GM15510 (cell line): ENCODE results near the gene ZNF358.

Experiments used
- POLR2A ChIP-seq: IDR thresholded peaks from 3 replicates; pipeline ENCODE4 v1.6.1; 2011; ENCODE audit warnings: borderline replicate concordance; ENCODE audit not compliant: insufficient read length; ENCODE audit errors: extremely low read depth

The ZNF358 gene

GRCh38 chr19:7506385-7507328 is 9.2 kb upstream of the ZNF358 start:
- TF ChIP-seq POLR2A = no peak

- TF ChIP-seq POLR2A = no peak
Measured at GRCh38 chr19:7507884-7508283, 8.0 kb upstream of the ZNF358 start.

- TF ChIP-seq POLR2A = no peak
Measured at GRCh38 chr19:7509625-7510024, 6.3 kb upstream of the ZNF358 start.

GRCh38 chr19:7512400-7512851 is 3.5 kb upstream of the ZNF358 start:
- no peak for TF ChIP-seq POLR2A

- TF ChIP-seq POLR2A = no peak
Measured at GRCh38 chr19:7513809-7514642, 1.9 kb upstream of the ZNF358 start.

- no peak for TF ChIP-seq POLR2A
Measured at GRCh38 chr19:7515110-7515644, 726 bp upstream of the ZNF358 start.

GRCh38 chr19:7516333-7516732 is 430 bp downstream of the ZNF358 start:
- TF ChIP-seq POLR2A = no peak

- no peak for TF ChIP-seq POLR2A
Measured at GRCh38 chr19:7516878-7517277, 975 bp downstream of the ZNF358 start.

GRCh38 chr19:7519361-7520130 is 3.6 kb downstream of the ZNF358 start:
- no peak for TF ChIP-seq POLR2A

- no peak for TF ChIP-seq POLR2A
Measured at GRCh38 chr19:7520131-7521051, 4.5 kb downstream of the ZNF358 start.

- no peak for TF ChIP-seq POLR2A
Measured at GRCh38 chr19:7521551-7522071, 5.7 kb downstream of the ZNF358 start.

- TF ChIP-seq POLR2A = peak; percentile 73
Measured at GRCh38 chr19:7522072-7522922, 6.4 kb downstream of the ZNF358 start, which contains the start of gene MCOLN1. MCOLN1 (plus strand) TSS chr19:7522624; CDS start chr19:7522751, 127 bp downstream.
